Measurements from ENCODE around the gene PPP4R1. TPM values are rescaled to one million over a fixed set of nuclear protein-coding genes. Genes with fewer than 3 reads are reported as not detected.

Gene PPP4R1
- total RNA-seq = 58.8 and 99.5 TPM in 2 replicates

GRCh38 chr18:9614401-9615279 lies at the start of gene PPP4R1:
TSS of gene PPP4R1 (minus strand) at chr18:9614559. CDS start at chr18:9614484, 75 bp downstream.

Small RNAs within 50 kb of the gene (small RNA-seq; reads per million reads assigned to genes)
- gene RNU2-27P (0.33 reads per million, percentile 12 among the genes with 10 or more reads in this experiment), gene RNU6-903P (not detected)

Other genes with a start within 250 kb of the PPP4R1 start
- 55.1 and 83.1 TPM in 2 replicates for gene RALBP1, start 139.0 kb downstream of the PPP4R1 start, total RNA-seq
- 25.7 and 37.9 TPM in 2 replicates for gene RAB31, start 93.7 kb upstream of the PPP4R1 start, total RNA-seq

All from subcutaneous preadipocyte (primary cell).